Stomach (tissue), 9 donors: Measurements from ENCODE around the gene RIPPLY2. TPM values are rescaled to one million over a fixed set of nuclear protein-coding genes. Genes with fewer than 3 reads are reported as not detected.

ENCODE experiments used
- DNase-seq, 2 donors: peaks; one replicate each; pipeline versions ENCODE4 v3.0.0 to v3.0.0-alpha.2; 2013 to 2019
- H3K27ac ChIP-seq, 5 donors: fragments of 200-600 bp in 4 of 5; sonication (generic) in 4 of 5; one replicate each; pipeline ENCODE4 v1.5.1; 2013 to 2019; ENCODE audit warnings: mild to moderate bottlenecking in 1 of 5, moderate library complexity in 1 of 5
- H3K27me3 ChIP-seq, 3 donors: fragments of 200-600 bp; sonication (generic); one replicate each; pipeline ENCODE4 v1.5.1; 2017 to 2019; ENCODE audit warnings: mixed run types in 1 of 3
- H3K36me3 ChIP-seq, 4 donors: fragments of 200-600 bp; sonication (generic); 1 replicate in 3 of 4; 2 replicates in 1 of 4; pipeline ENCODE4 v1.5.1; 2016 to 2019
- H3K4me1 ChIP-seq, 4 donors: fragments of 200-600 bp; sonication (generic); one replicate each; pipeline ENCODE4 v1.5.1; 2016 to 2019
- H3K4me3 ChIP-seq, 4 donors: fragments of 200-600 bp; sonication (generic) in 3 of 4; one replicate each; pipeline ENCODE4 v1.5.1; 2016 to 2019; ENCODE audit warnings: mild to moderate bottlenecking in 1 of 4
- H3K9me3 ChIP-seq, 4 donors: fragments of 200-600 bp; sonication (generic); one replicate each; pipeline ENCODE4 v1.5.1; 2016 to 2019
- CTCF ChIP-seq, 7 experiments: fragments of 450-650 bp in 4 of 7; fragments of 200-600 bp in 3 of 7; sonication (generic) in 3 of 7; IDR thresholded peaks; one replicate each; pipeline ENCODE4 v1.5.1; 2016 to 2019; ENCODE audit warnings: antibody characterized with exemption in 7 of 7, control low read depth in 2 of 7, mild to moderate bottlenecking in 1 of 7
- EP300 ChIP-seq: sonication (generic); formaldehyde crosslinking; IDR thresholded peaks from one replicate; pipeline ENCODE4 v1.6.1; 2017; ENCODE audit warnings: antibody characterized with exemption
- POLR2A ChIP-seq, 4 donors: fragments of 450-650 bp; IDR thresholded peaks; one replicate each; pipeline ENCODE4 v1.6.1; 2016; ENCODE audit warnings: antibody characterized with exemption in 4 of 4, control low read depth in 2 of 4, mild to moderate bottlenecking in 1 of 4, moderate library complexity in 1 of 4
- POLR2AphosphoS5 ChIP-seq, 3 donors: sonication (generic); formaldehyde crosslinking; IDR thresholded peaks; one replicate each; pipeline ENCODE4 v1.6.1; 2016; ENCODE audit warnings: antibody characterized with exemption in 3 of 3
- WGBS, 5 donors: extraction: QIAGEN DNeasy Blood & Tissue Kit in 3 of 5; methylation state at CpG; one replicate each; pipeline versions ENCODE4 v1.1.5 to v1.1.7; 2013 to 2018; 5-methylcytosine and 5-hydroxymethylcytosine counted together
- intact Hi-C: fragments of 100-400 bp; cut with DNase I; formaldehyde crosslinking; loops from one replicate; pipeline ENCODE4 v1.15.1; 2023; ENCODE audit warnings: low total_unique reads
- polyA plus RNA-seq, 3 donors: library from polyadenylated mRNA; stranded (reverse); fragments of 200-250 nt; gene quantifications; one replicate each; pipeline ENCODE4 v1.2.3, GENCODE V29; 2013
- total RNA-seq, 5 donors: library from RNA; depleted of rRNA; stranded (reverse); fragments of >200 nt; gene quantifications; one replicate each; pipeline versions ENCODE4 v1.1.0 to v1.2.3, GENCODE V29; 2014 to 2016
- donor health status: healthy with polysubstance abuse.
- donor health status: Bipolar disorder and iron deficiency.
- donor health status: healthy.

Gene RIPPLY2
- total and polyA plus RNA-seq, 8 donors, result 1.00 to 1.5 TPM; not detected in 6

DNA sequence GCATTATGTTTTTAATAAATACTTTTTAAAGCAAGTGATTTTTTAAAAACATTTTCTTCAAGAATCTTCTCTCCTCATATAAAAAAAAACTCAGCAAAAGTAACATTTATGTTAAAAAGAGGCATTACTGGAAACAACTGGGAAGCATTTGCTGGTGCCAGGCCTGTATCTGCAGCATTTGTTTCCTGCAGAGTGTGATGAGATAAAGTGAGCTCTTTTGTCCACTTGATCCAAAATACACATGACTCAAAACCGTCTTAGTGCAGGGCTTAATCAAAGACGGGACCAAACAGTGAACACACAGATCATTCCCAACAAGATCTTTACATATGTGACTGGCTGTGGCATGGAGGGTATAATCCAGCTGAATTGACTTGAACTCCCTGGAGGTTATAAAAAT lies 28.3 kb upstream of the RIPPLY2 start:
- Histone ChIP-seq H3K27ac (peak overlapping the region in 1 of 5 donors; percentile 18), H3K4me3 (no peak overlapping the region), H3K4me1 (peaks cover 4 to 18% (median 11%) of the 10 kb centered on the region in 4 donors), H3K36me3 (no peaks in the 10 kb centered on the region), H3K27me3 (no peaks in the 10 kb centered on the region), H3K9me3 (no peaks in the 10 kb centered on the region)
- TF ChIP-seq EP300 (no peak), POLR2AphosphoS5 (IDR thresholded peaks at IDR 0.05) (no peak), CTCF (IDR thresholded peaks at IDR 0.05) (no peak), POLR2A (IDR thresholded peaks at IDR 0.05) (no peak)
- no peak for DNase-seq
- 3 to 12% (median 6%) methylated on average over 2 of the region's 2 CpGs for WGBS, 5 donors
- intact Hi-C loops, result no loop called here

GRCh38 chr6:83827050-83827449 lies 26.1 kb upstream of the RIPPLY2 start:
- intact Hi-C loops, result no loop called here
- DNase-seq, result no peak
- Histone ChIP-seq H3K36me3 (no peaks in the 10 kb centered on the region), H3K27me3 (no peaks in the 10 kb centered on the region), H3K4me3 (no peak overlapping the region), H3K4me1 (peaks cover 4 to 18% (median 11%) of the 10 kb centered on the region in 4 donors), H3K27ac (no peak overlapping the region), H3K9me3 (no peaks in the 10 kb centered on the region)
- no peak for TF ChIP-seq POLR2A (IDR thresholded peaks at IDR 0.05)
- TF ChIP-seq POLR2AphosphoS5 (IDR thresholded peaks at IDR 0.05), result no peak
- no peak for TF ChIP-seq CTCF (IDR thresholded peaks at IDR 0.05)
- no peak for TF ChIP-seq EP300
- 61 to 72% (median 63%) methylated on average over 2 of the region's 2 CpGs for WGBS, 5 donors

GRCh38 chr6:83838727-83839126 lies 14.4 kb upstream of the RIPPLY2 start:
- intact Hi-C loops, result no loop called here

GRCh38 chr6:83844170-83844569 lies 9.0 kb upstream of the RIPPLY2 start:
- no peak for DNase-seq
- H3K27me3 ChIP-seq, result no peaks in the 10 kb centered on the region
- intact Hi-C loops, result no loop called here
- no peaks in the 10 kb centered on the region for H3K4me1 ChIP-seq
- H3K4me3 ChIP-seq, result no peak overlapping the region
- peaks cover 0 to 8% (median 0%) of the 10 kb centered on the region in 4 donors for H3K9me3 ChIP-seq
- no peaks in the 10 kb centered on the region for H3K36me3 ChIP-seq
- WGBS, 5 donors, result 84 to 93% (median 92%) methylated on average over 3 of the region's 3 CpGs
- H3K27ac ChIP-seq, result no peak overlapping the region
- no peak for TF ChIP-seq POLR2AphosphoS5 (IDR thresholded peaks at IDR 0.05)
- TF ChIP-seq CTCF (IDR thresholded peaks at IDR 0.05), result no peak
- no peak for TF ChIP-seq POLR2A (IDR thresholded peaks at IDR 0.05)
- no peak for TF ChIP-seq EP300

More at GRCh38 chr6:83838727-83839126, 14.4 kb upstream of the RIPPLY2 start:
- DNase-seq, result no peak
- Histone ChIP-seq H3K4me1 (no peaks in the 10 kb centered on the region), H3K27me3 (no peaks in the 10 kb centered on the region), H3K4me3 (no peak overlapping the region), H3K36me3 (no peaks in the 10 kb centered on the region), H3K9me3 (peaks cover 0 to 14% (median 5%) of the 10 kb centered on the region in 4 donors), H3K27ac (no peak overlapping the region)
- TF ChIP-seq CTCF (IDR thresholded peaks at IDR 0.05), result no peak
- TF ChIP-seq POLR2AphosphoS5 (IDR thresholded peaks at IDR 0.05), result no peak
- TF ChIP-seq EP300, result no peak
- TF ChIP-seq POLR2A (IDR thresholded peaks at IDR 0.05), result no peak
- 82 to 90% (median 84%) methylated on average over 6 of the region's 6 CpGs for WGBS, 5 donors
